Esophagus squamous epithelium (tissue), 4 donors: ENCODE data around the gene KIAA1614.

Experiments used
- POLR2A ChIP-seq, 4 donors: fragments of 450-650 bp; IDR thresholded peaks; one replicate each; pipeline ENCODE4 v1.6.1; 2017; ENCODE audit warnings: antibody characterized with exemption in 4 of 4, mild to moderate bottlenecking in 4 of 4, moderate library complexity in 3 of 4
- TF ChIP-seq, protein P1 (sequence below), 6 experiments: fragments of 450-650 bp in 4 of 6; fragments of 200-600 bp in 2 of 6; sonication (generic) in 2 of 6; IDR thresholded peaks; one replicate each; pipeline ENCODE4 v1.5.1; 2016 to 2019; ENCODE audit warnings: antibody characterized with exemption in 6 of 6, mild to moderate bottlenecking in 4 of 6, moderate library complexity in 4 of 6

- TF ChIP-seq, protein P1, sequence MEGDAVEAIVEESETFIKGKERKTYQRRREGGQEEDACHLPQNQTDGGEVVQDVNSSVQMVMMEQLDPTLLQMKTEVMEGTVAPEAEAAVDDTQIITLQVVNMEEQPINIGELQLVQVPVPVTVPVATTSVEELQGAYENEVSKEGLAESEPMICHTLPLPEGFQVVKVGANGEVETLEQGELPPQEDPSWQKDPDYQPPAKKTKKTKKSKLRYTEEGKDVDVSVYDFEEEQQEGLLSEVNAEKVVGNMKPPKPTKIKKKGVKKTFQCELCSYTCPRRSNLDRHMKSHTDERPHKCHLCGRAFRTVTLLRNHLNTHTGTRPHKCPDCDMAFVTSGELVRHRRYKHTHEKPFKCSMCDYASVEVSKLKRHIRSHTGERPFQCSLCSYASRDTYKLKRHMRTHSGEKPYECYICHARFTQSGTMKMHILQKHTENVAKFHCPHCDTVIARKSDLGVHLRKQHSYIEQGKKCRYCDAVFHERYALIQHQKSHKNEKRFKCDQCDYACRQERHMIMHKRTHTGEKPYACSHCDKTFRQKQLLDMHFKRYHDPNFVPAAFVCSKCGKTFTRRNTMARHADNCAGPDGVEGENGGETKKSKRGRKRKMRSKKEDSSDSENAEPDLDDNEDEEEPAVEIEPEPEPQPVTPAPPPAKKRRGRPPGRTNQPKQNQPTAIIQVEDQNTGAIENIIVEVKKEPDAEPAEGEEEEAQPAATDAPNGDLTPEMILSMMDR (IDR thresholded peaks at IDR 0.05) = peak in 3 of 6 experiments; percentile 10 to 18 (median 15)
- no peak for TF ChIP-seq POLR2A (IDR thresholded peaks at IDR 0.05)
These were observed 41.5 kb downstream of the KIAA1614 start for GRCh38 chr1:180954005-180954800.
